Mucosa of stomach (tissue), 1 donor: ENCODE results near the gene GRXCR1.

Experiments
- H3K27me3 ChIP-seq: one replicate; pipeline ENCODE4 v1.7.0; 2013; ENCODE audit warnings: mild to moderate bottlenecking, low read length; ENCODE audit not compliant: control insufficient read depth, insufficient read depth
- H3K36me3 ChIP-seq: one replicate; pipeline ENCODE4 v1.7.0; 2013; ENCODE audit warnings: low read length; ENCODE audit not compliant: control insufficient read depth, insufficient read depth
- H3K4me1 ChIP-seq: one replicate; pipeline ENCODE4 v1.7.0; 2013; ENCODE audit warnings: mild to moderate bottlenecking, low read length; ENCODE audit not compliant: control insufficient read depth, insufficient read depth
- H3K4me3 ChIP-seq: one replicate; pipeline ENCODE4 v1.7.0; 2013; ENCODE audit warnings: low read length
- H3K9ac ChIP-seq: one replicate; pipeline ENCODE4 v1.7.0; 2013; ENCODE audit warnings: mild to moderate bottlenecking, low read length, moderate library complexity
- H3K9me3 ChIP-seq: one replicate; pipeline ENCODE4 v1.7.0; 2013; ENCODE audit warnings: mild to moderate bottlenecking, low read length, moderate library complexity; ENCODE audit not compliant: control insufficient read depth
- donor health status: Pancreatic carcinoma.

The GRXCR1 gene

GRCh38 chr4:42945874-42946273, 53.4 kb downstream of the GRXCR1 start:
- no peak overlapping the region for H3K4me3 ChIP-seq
- H3K9ac ChIP-seq = no peak overlapping the region
- H3K27me3 ChIP-seq = no peaks in the 10 kb centered on the region
- H3K36me3 ChIP-seq = no peaks in the 10 kb centered on the region
- H3K9me3 ChIP-seq = no peaks in the 10 kb centered on the region
- H3K4me1 ChIP-seq = no peaks in the 10 kb centered on the region

- H3K27me3 ChIP-seq = no peaks in the 10 kb centered on the region
- H3K4me3 ChIP-seq = no peak overlapping the region
Measured at GRCh38 chr4:42953321-42953720, 60.8 kb downstream of the GRXCR1 start.

GRCh38 chr4:42954963-42955669, 62.6 kb downstream of the GRXCR1 start:
- H3K4me1 ChIP-seq = no peaks in the 10 kb centered on the region
- no peaks in the 10 kb centered on the region for H3K9me3 ChIP-seq
- no peaks in the 10 kb centered on the region for H3K27me3 ChIP-seq

More at GRCh38 chr4:42953321-42953720, 60.8 kb downstream of the GRXCR1 start:
- no peaks in the 10 kb centered on the region for H3K36me3 ChIP-seq
- H3K9me3 ChIP-seq = no peaks in the 10 kb centered on the region
- H3K9ac ChIP-seq = no peak overlapping the region
- no peaks in the 10 kb centered on the region for H3K4me1 ChIP-seq

GRCh38 chr4:42955746-42956505, 63.4 kb downstream of the GRXCR1 start:
- no peaks in the 10 kb centered on the region for H3K4me1 ChIP-seq
- H3K9ac ChIP-seq = no peak overlapping the region
- H3K4me3 ChIP-seq = no peak overlapping the region

More at GRCh38 chr4:42954963-42955669, 62.6 kb downstream of the GRXCR1 start:
- no peaks in the 10 kb centered on the region for H3K36me3 ChIP-seq
- no peak overlapping the region for H3K9ac ChIP-seq
- H3K4me3 ChIP-seq = no peak overlapping the region

GRCh38 chr4:42965326-42965725, 72.8 kb downstream of the GRXCR1 start:
- no peaks in the 10 kb centered on the region for H3K9me3 ChIP-seq
- no peaks in the 10 kb centered on the region for H3K36me3 ChIP-seq
- no peak overlapping the region for H3K9ac ChIP-seq
- no peak overlapping the region for H3K4me3 ChIP-seq
- no peaks in the 10 kb centered on the region for H3K27me3 ChIP-seq
- no peaks in the 10 kb centered on the region for H3K4me1 ChIP-seq

More at GRCh38 chr4:42955746-42956505, 63.4 kb downstream of the GRXCR1 start:
- no peaks in the 10 kb centered on the region for H3K27me3 ChIP-seq
- H3K36me3 ChIP-seq = no peaks in the 10 kb centered on the region
- no peaks in the 10 kb centered on the region for H3K9me3 ChIP-seq

- peaks cover 5% of the 10 kb centered on the region for H3K9me3 ChIP-seq
- no peaks in the 10 kb centered on the region for H3K36me3 ChIP-seq
- H3K27me3 ChIP-seq = no peaks in the 10 kb centered on the region
- no peak overlapping the region for H3K9ac ChIP-seq
- no peaks in the 10 kb centered on the region for H3K4me1 ChIP-seq
- H3K4me3 ChIP-seq = no peak overlapping the region
Measured at GRCh38 chr4:42985976-42986375, 93.5 kb downstream of the GRXCR1 start.

- no peak overlapping the region for H3K4me3 ChIP-seq
- no peaks in the 10 kb centered on the region for H3K9me3 ChIP-seq
- H3K4me1 ChIP-seq = no peaks in the 10 kb centered on the region
- no peaks in the 10 kb centered on the region for H3K27me3 ChIP-seq
- H3K36me3 ChIP-seq = no peaks in the 10 kb centered on the region
- H3K9ac ChIP-seq = no peak overlapping the region
Measured at GRCh38 chr4:42995343-42995944, 102.9 kb downstream of the GRXCR1 start.

- Histone ChIP-seq H3K9ac (no peak overlapping the region), H3K27me3 (no peaks in the 10 kb centered on the region), H3K4me3 (no peak overlapping the region), H3K9me3 (no peaks in the 10 kb centered on the region), H3K36me3 (no peaks in the 10 kb centered on the region), H3K4me1 (no peaks in the 10 kb centered on the region)
Measured at GRCh38 chr4:43008793-43009192, 116.3 kb downstream of the GRXCR1 start.

- Histone ChIP-seq H3K4me3 (no peak overlapping the region), H3K27me3 (no peaks in the 10 kb centered on the region), H3K9me3 (no peaks in the 10 kb centered on the region), H3K36me3 (no peaks in the 10 kb centered on the region), H3K9ac (no peak overlapping the region), H3K4me1 (no peaks in the 10 kb centered on the region)
Measured at GRCh38 chr4:43014256-43014655, 121.7 kb downstream of the GRXCR1 start.

GRCh38 chr4:43041632-43042031, 149.1 kb downstream of the GRXCR1 start:
- H3K9me3 ChIP-seq = no peaks in the 10 kb centered on the region
- no peaks in the 10 kb centered on the region for H3K27me3 ChIP-seq
- H3K36me3 ChIP-seq = no peaks in the 10 kb centered on the region
- H3K4me1 ChIP-seq = no peaks in the 10 kb centered on the region
- H3K9ac ChIP-seq = no peak overlapping the region
- H3K4me3 ChIP-seq = no peak overlapping the region

- Histone ChIP-seq H3K9me3 (no peaks in the 10 kb centered on the region), H3K9ac (no peak overlapping the region), H3K4me3 (no peak overlapping the region)
Measured at GRCh38 chr4:43047058-43047457, 154.5 kb downstream of the GRXCR1 start.

GRCh38 chr4:43048570-43048969, 156.1 kb downstream of the GRXCR1 start:
- Histone ChIP-seq H3K9me3 (no peaks in the 10 kb centered on the region), H3K9ac (no peak overlapping the region), H3K4me1 (no peaks in the 10 kb centered on the region), H3K27me3 (no peaks in the 10 kb centered on the region), H3K4me3 (no peak overlapping the region), H3K36me3 (no peaks in the 10 kb centered on the region)

More at GRCh38 chr4:43047058-43047457, 154.5 kb downstream of the GRXCR1 start:
- no peaks in the 10 kb centered on the region for H3K36me3 ChIP-seq
- no peaks in the 10 kb centered on the region for H3K27me3 ChIP-seq
- H3K4me1 ChIP-seq = no peaks in the 10 kb centered on the region
